ENCODE results near the gene HPX.

Gene HPX

GRCh38 chr11:6389905-6390717 is 50.7 kb downstream of the HPX start, which contains the start of gene SMPD1:
Gene SMPD1 (plus strand): TSS chr11:6390474. CDS start chr11:6390599, 125 bp downstream.
- peak; percentile 93 for DNase-seq (ENCODE audit: low spot score)

- DNase-seq (ENCODE audit: low spot score): peak; percentile 46
These were observed 52.0 kb downstream of the HPX start for GRCh38 chr11:6388748-6389147.

DNA sequence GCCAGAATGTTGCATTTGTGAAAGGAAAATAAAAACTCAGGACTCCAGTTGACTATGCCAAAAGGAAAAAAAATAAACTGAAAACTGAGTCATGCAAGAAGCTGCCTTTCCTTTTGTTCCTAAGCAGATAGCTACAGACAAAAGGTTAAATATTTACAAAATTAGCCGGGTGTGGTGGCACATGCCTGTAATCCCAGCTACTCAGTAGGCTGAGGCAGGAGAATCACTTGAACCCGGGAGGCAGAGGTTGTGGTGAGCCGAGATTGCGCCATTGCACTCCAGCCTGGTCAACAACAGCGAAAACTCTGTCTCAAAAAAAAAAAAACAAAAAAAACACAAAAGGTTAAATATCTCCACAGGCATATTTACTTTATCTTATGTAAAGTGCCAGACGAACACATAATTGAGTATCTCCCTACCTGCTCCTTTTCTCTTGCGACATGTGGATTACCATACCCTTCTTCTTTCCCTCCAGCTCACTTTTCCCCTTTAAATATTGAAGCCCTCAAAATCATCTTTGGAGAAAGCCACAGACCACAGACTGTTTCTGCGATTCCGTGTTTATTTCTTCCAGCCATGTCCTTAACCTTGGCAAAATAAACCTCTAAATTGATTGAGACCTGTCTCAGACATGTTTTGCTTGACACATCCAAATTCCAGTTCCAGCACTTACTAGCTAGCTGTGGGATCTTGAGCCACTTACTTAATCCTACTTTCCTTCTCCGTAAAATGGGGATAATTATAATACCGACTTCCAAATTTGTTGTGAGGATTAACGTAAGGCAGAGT is 52.8 kb downstream of the HPX start:
- no peak for DNase-seq (ENCODE audit: low spot score)

DNA sequence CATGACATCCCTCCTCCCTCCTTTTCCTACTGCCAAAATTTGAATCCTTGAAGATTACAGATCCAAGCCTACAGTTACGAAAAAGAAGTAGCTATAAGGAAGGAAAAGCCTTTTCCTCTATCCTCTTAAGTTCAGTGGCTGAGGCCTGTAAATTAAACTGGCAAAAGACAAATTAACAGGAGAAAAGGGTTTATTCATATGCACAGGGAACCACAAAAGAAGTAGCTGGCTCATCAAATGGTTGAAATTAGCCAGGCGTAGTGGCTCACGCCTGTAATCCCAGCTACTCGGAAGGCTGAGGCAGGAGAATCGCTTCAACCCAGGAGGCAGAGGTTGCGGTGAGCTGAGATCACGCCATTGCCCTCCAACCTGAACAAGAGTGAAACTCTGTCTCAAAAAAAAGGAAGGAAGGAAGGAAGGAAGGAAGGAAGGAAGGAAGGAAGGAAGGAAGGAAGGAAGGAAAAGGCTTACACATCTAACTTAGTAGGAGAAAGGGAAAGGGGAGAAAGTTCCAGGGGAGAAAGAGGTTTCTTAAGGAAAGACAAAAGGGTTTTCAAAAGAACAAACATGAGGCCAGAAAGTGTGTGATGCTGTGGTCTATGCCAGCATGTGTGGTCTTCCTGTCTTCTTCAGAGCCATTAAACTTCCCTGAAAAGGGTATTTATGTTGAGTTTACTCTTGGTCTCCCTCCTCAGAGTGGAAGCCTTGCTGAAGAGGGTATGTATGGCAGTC is 55.6 kb downstream of the HPX start:
- no peak for DNase-seq (ENCODE audit: low spot score)
